SU-DHL-6 (cell line): ENCODE data around the gene CDK6.

ENCODE experiments used
- H2AFZ ChIP-seq: fragments of 200-600 bp; sonication (generic); 2 replicates; pipeline ENCODE4 v1.6.1; 2014; ENCODE audit warnings: low read depth, mild to moderate bottlenecking, moderate library complexity, mixed read lengths, antibody characterized with exemption, low read length; ENCODE audit not compliant: severe bottlenecking
- H3F3A ChIP-seq: fragments of 200-600 bp; shearing (Covaris generic); 2 replicates; pipeline ENCODE4 v1.6.0; 2016; ENCODE audit warnings: antibody characterized with exemption, mild to moderate bottlenecking; ENCODE audit not compliant: insufficient read depth
- H3K27ac ChIP-seq: fragments of 200-600 bp; sonication (generic); 2 replicates; pipeline ENCODE4 v1.5.1; 2016; ENCODE audit warnings: low read depth, mild to moderate bottlenecking, low read length, moderate library complexity, mixed read lengths
- H3K27me3 ChIP-seq: fragments of 200-600 bp; sonication (generic), shearing (Covaris generic); 2 replicates; pipeline ENCODE4 v1.6.0; 2014; ENCODE audit warnings: mild to moderate bottlenecking, low read length
- H3K36me3 ChIP-seq: fragments of 200-600 bp; sonication (generic); 2 replicates; pipeline ENCODE4 v1.6.1; 2014; ENCODE audit warnings: mild to moderate bottlenecking, low read length, mixed read lengths
- H3K4me2 ChIP-seq: fragments of 300-600, 200-600 bp; shearing (Covaris generic), sonication (generic); 2 replicates; pipeline ENCODE4 v1.6.0; 2014; ENCODE audit warnings: low read length, low read depth, mild to moderate bottlenecking; ENCODE audit not compliant: poor library complexity, severe bottlenecking
- H3K4me3 ChIP-seq: fragments of 200-600 bp; sonication (generic); 2 replicates; pipeline ENCODE4 v1.5.1; 2014; ENCODE audit warnings: antibody characterized with exemption, low read length, mild to moderate bottlenecking, mixed read lengths; ENCODE audit not compliant: insufficient read depth, poor library complexity, severe bottlenecking
- H3K79me2 ChIP-seq: fragments of 200-600 bp; sonication (generic); 2 replicates; pipeline ENCODE4 v1.6.1; 2014; ENCODE audit warnings: mild to moderate bottlenecking, low read length, moderate library complexity; ENCODE audit not compliant: insufficient read depth
- H3K9ac ChIP-seq: fragments of 200-600 bp; sonication (generic); 2 replicates; pipeline ENCODE4 v1.7.0; 2014; ENCODE audit warnings: mild to moderate bottlenecking, low read length
- H3K9me2 ChIP-seq: fragments of 200-600 bp; sonication (generic); replicated peaks from 2 replicates; pipeline ENCODE4 v1.6.1; 2014; ENCODE audit warnings: low read length; ENCODE audit not compliant: insufficient read depth
- H3K9me3 ChIP-seq: fragments of 200-600 bp; sonication (generic); 2 replicates; pipeline ENCODE4 v1.6.1; 2014; ENCODE audit warnings: low read length, mixed read lengths; ENCODE audit not compliant: insufficient read depth
- H4K20me1 ChIP-seq: fragments of 200-600 bp; sonication (generic); 2 replicates; pipeline ENCODE4 v1.6.1; 2014; ENCODE audit warnings: low read depth, mild to moderate bottlenecking, antibody characterized with exemption, low read length, moderate library complexity, mixed read lengths
- EZH2phosphoT487 ChIP-seq: fragments of 200-600 bp; sonication (generic), shearing (Covaris generic); conservative IDR thresholded peaks from 2 replicates; pipeline ENCODE4 v1.6.1; 2018; ENCODE audit warnings: mild to moderate bottlenecking, antibody characterized with exemption, low read length, moderate library complexity, mixed read lengths
- TF ChIP-seq, protein P1 (sequence below): fragments of 200-600 bp; sonication (generic); IDR thresholded peaks from one replicate; pipeline ENCODE4 v1.5.1; 2017; ENCODE audit warnings: antibody characterized with exemption, mild to moderate bottlenecking, low read length, moderate library complexity; ENCODE audit not compliant: insufficient read depth, poor library complexity, severe bottlenecking

The CDK6 gene

DNA sequence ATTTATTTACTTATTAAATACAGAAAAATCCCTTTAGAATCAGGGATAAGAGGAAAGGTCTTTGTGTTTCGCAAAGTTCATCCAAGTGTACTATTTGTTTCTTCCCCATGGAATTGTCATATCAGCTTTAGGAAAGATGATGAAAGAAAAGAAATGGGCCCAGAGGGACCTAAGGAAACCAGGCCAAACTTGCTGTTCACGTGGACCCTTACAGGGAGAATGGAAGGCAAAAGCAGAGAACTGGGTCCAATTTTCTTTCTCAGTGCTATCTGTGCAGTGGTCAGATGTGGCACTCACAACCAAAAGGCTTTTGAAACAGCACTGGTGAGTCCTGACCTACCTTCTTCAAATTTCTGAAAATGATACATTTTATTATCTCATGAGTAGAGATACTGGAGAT is 192.6 kb downstream of the CDK6 start:
- Histone ChIP-seq H3K27me3 (no peaks in the 10 kb centered on the region), H3K4me2 (no peak overlapping the region), H3K36me3 (no peaks in the 10 kb centered on the region), H3K4me3 (no peak overlapping the region), H4K20me1 (no peaks in the 10 kb centered on the region), H3K79me2 (no peaks in the 10 kb centered on the region), H2AFZ (no peak overlapping the region), H3K27ac (no peak overlapping the region), H3F3A (no peaks in the 10 kb centered on the region), H3K9ac (no peak overlapping the region), H3K9me3 (no peaks in the 10 kb centered on the region), H3K9me2 (no peaks in the 10 kb centered on the region)
- TF ChIP-seq, protein P1, sequence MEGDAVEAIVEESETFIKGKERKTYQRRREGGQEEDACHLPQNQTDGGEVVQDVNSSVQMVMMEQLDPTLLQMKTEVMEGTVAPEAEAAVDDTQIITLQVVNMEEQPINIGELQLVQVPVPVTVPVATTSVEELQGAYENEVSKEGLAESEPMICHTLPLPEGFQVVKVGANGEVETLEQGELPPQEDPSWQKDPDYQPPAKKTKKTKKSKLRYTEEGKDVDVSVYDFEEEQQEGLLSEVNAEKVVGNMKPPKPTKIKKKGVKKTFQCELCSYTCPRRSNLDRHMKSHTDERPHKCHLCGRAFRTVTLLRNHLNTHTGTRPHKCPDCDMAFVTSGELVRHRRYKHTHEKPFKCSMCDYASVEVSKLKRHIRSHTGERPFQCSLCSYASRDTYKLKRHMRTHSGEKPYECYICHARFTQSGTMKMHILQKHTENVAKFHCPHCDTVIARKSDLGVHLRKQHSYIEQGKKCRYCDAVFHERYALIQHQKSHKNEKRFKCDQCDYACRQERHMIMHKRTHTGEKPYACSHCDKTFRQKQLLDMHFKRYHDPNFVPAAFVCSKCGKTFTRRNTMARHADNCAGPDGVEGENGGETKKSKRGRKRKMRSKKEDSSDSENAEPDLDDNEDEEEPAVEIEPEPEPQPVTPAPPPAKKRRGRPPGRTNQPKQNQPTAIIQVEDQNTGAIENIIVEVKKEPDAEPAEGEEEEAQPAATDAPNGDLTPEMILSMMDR = no peak
- no peak for TF ChIP-seq EZH2phosphoT487

DNA sequence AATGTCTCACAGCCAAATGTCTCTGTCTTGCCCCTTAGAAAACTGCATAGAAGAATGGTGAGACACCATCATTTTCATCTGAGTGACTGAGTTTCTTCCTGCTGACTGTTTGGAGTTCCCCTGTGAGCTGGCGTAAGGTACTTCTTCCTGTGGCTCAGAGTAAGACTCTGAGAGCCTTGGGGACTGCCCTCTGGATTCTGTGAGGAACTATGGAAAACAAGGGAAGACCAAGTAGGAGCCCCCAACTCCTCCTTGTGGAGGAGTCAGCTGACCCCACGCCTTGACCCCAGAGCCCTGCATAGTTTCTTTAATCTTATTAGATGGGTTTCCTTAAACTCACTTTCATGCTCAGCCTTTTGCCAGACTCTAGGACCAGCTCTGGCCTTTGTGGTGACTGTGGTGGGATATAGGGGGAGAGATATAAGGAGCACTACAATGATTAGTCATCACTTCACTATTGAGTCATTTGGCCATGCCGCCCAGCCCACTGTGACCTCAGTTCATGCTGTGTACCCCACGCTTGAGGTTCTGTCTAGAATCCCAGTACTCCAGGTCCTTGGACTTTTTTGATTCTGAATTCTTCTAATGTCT is 194.4 kb downstream of the CDK6 start:
- Histone ChIP-seq H3K4me3 (no peak overlapping the region), H3K9ac (no peak overlapping the region), H3F3A (no peaks in the 10 kb centered on the region), H4K20me1 (no peaks in the 10 kb centered on the region), H3K79me2 (no peaks in the 10 kb centered on the region), H3K36me3 (no peaks in the 10 kb centered on the region), H3K27ac (no peak overlapping the region), H2AFZ (no peak overlapping the region), H3K27me3 (no peaks in the 10 kb centered on the region), H3K9me3 (no peaks in the 10 kb centered on the region), H3K9me2 (no peaks in the 10 kb centered on the region), H3K4me2 (no peak overlapping the region)
- TF ChIP-seq EZH2phosphoT487 = no peak
- TF ChIP-seq, protein P1 = no peak

DNA sequence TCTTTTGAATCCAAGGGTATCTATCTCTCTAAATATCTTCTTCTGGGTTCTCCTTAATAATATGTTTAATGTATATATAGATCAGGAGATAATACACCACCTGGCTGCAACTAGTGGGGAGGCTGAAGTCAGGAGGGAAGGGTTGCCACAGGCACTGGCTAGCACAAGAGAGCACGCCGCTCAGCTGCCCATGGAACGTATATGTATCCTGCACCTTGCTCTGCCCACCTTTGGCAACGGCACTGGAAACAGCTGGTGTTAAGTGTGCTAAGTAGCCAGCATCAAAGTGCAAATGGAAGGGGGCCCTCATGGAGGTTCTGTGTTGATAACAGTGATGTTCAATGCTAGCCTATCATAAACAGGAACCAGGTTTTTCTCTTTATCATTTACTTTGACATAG is 196.4 kb downstream of the CDK6 start:
- TF ChIP-seq EZH2phosphoT487 = no peak
- TF ChIP-seq, protein P1 = no peak
- no peaks in the 10 kb centered on the region for H3F3A ChIP-seq
- no peak overlapping the region for H3K9ac ChIP-seq
- H3K9me2 ChIP-seq = no peaks in the 10 kb centered on the region
- no peak overlapping the region for H3K4me3 ChIP-seq
- H2AFZ ChIP-seq = no peak overlapping the region
- H3K9me3 ChIP-seq = no peaks in the 10 kb centered on the region
- H3K27me3 ChIP-seq = no peaks in the 10 kb centered on the region
- no peak overlapping the region for H3K27ac ChIP-seq
- H3K36me3 ChIP-seq = no peaks in the 10 kb centered on the region
- no peaks in the 10 kb centered on the region for H3K79me2 ChIP-seq
- no peaks in the 10 kb centered on the region for H4K20me1 ChIP-seq
- no peak overlapping the region for H3K4me2 ChIP-seq
